Upper lobe of left lung (tissue), 4 donors: ENCODE measurements around the gene GLTP.

Source experiments
- EP300 ChIP-seq, 4 donors: sonication (generic); formaldehyde crosslinking; IDR thresholded peaks; one replicate each; pipeline ENCODE4 v1.5.1; 2017; ENCODE audit warnings: antibody characterized with exemption in 4 of 4, control low read depth in 2 of 4
- POLR2AphosphoS5 ChIP-seq, 2 donors: sonication (generic); formaldehyde crosslinking; IDR thresholded peaks; one replicate each; pipeline ENCODE4 v1.5.1; 2017; ENCODE audit warnings: antibody characterized with exemption in 2 of 2
- TF ChIP-seq, protein P1 (sequence below), 6 experiments: fragments of 450-650 bp in 4 of 6; fragments of 200-600 bp in 2 of 6; sonication (generic) in 2 of 6; IDR thresholded peaks; one replicate each; pipeline ENCODE4 v1.5.1; 2016 to 2019; ENCODE audit warnings: antibody characterized with exemption in 6 of 6

DNA sequence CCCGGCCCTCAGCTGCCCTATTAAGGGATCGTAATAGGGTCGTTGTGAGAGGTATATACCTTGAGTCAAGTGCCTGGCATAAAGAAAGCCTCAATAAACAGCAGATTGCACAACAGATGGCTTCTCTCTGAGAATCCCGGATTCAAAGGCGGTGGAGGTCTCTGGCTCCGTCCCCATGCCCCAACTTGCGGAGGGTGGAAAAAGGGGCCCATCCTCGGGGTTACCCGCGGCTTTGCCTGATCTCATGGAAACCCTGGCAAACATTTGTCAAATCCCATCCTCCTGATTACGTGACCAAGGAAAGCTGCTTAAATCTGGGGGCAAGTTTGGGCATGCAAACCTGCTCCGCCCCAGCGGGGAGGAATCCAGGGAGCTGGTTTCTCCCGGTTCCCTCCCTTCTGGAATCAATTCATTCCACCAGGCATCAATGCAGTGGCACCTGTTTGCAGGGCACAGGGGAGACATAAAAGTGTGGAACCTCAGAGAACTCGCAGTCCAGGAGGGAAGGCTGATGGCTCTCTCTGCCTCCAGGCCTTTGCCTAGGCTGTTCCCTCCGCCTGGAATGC, 59.4 kb downstream of the GLTP start:
- TF ChIP-seq POLR2AphosphoS5 (IDR thresholded peaks at IDR 0.05) (no peak), EP300 (IDR thresholded peaks at IDR 0.05) (no peak)
- TF ChIP-seq, protein P1, sequence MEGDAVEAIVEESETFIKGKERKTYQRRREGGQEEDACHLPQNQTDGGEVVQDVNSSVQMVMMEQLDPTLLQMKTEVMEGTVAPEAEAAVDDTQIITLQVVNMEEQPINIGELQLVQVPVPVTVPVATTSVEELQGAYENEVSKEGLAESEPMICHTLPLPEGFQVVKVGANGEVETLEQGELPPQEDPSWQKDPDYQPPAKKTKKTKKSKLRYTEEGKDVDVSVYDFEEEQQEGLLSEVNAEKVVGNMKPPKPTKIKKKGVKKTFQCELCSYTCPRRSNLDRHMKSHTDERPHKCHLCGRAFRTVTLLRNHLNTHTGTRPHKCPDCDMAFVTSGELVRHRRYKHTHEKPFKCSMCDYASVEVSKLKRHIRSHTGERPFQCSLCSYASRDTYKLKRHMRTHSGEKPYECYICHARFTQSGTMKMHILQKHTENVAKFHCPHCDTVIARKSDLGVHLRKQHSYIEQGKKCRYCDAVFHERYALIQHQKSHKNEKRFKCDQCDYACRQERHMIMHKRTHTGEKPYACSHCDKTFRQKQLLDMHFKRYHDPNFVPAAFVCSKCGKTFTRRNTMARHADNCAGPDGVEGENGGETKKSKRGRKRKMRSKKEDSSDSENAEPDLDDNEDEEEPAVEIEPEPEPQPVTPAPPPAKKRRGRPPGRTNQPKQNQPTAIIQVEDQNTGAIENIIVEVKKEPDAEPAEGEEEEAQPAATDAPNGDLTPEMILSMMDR (IDR thresholded peaks at IDR 0.05) = no peak
